HCT116 (cell line): Measurements from ENCODE around the gene NKAP. TPM values are rescaled to one million over a fixed set of nuclear protein-coding genes. Genes with fewer than 3 reads are reported as not detected.

ENCODE experiments used
- ATAC-seq: fragments of 200-7000 bp; cut with Tn5 transposase; 2 replicates; pipeline ENCODE4 v1.9.1; 2020; ENCODE audit warnings: mild to moderate bottlenecking, moderate library complexity
- BruUV-seq: library from RNA; stranded (reverse); fragments of 400-500 nt; replicated peaks from 2 replicates; lab custom pipeline; 2021; lab: Mats Ljungman, UMichigan
- CTCF ChIA-PET: fragments of 300-600 bp; sonication (Branson Sonifier 250); formaldehyde crosslinking; loops from one replicate; lab custom pipeline; 2021; ENCODE audit warnings: antibody characterized with exemption; lab: Charles Lee
- POLR2A ChIA-PET: fragments of 300-600, 350-600 bp; sonication (Branson Sonifier 250); formaldehyde crosslinking; loops from one replicate; lab custom pipeline; 2021; ENCODE audit warnings: antibody characterized with exemption; lab: Charles Lee
- RAD21 ChIA-PET, 2 experiments: fragments of 300-600 bp; sonication (Branson Sonifier 250); formaldehyde crosslinking; loops; one replicate each; lab custom pipeline; 2023; ENCODE audit warnings: low total read pairs in 2 of 2; ENCODE audit not compliant: uncharacterized antibody in 2 of 2, unreplicated experiment in 2 of 2, low non-redundant PET in 1 of 2; lab: Charles Lee
- DNase-seq: peaks from one replicate; pipeline ENCODE4 v3.0.0-alpha.2; 2010; ENCODE audit warnings: low read depth, low spot score
- H2AFZ ChIP-seq: fragments of 200-600 bp; shearing (Covaris generic), sonication (generic); 2 replicates; pipeline ENCODE4 v1.6.1; 2017; ENCODE audit warnings: low read depth, mixed run types, mixed read lengths, antibody characterized with exemption, low read length; ENCODE audit not compliant: poor library complexity, severe bottlenecking
- H3K27ac ChIP-seq: 2 replicates; pipeline ENCODE4 v1.5.1; 2012; ENCODE audit warnings: low read depth, low read length
- H3K27me3 ChIP-seq: fragments of 200-600 bp; sonication (generic); 2 replicates; pipeline ENCODE4 v1.6.1; 2016; ENCODE audit warnings: mixed run types, low read length, mixed read lengths; ENCODE audit not compliant: insufficient read depth
- H3K36me3 ChIP-seq, 2 experiments: fragments of 200-500 bp in 1 of 2; fragments of 200-600 bp in 1 of 2; sonication (Bioruptor generic) in 1 of 2; sonication (generic) in 1 of 2; 2 replicates each; pipeline versions ENCODE4 v1.5.1 to v1.6.1; 2014 to 2016; ENCODE audit warnings: low read length in 2 of 2, inconsistent platforms in 1 of 2, mixed read lengths in 1 of 2, mixed run types in 1 of 2; ENCODE audit not compliant: insufficient read depth in 2 of 2, control insufficient read depth in 1 of 2
- H3K4me1 ChIP-seq, 2 experiments: fragments of 200-600 bp in 1 of 2; sonication (generic) in 1 of 2; 2 replicates each; pipeline versions ENCODE4 v1.5.1 to v1.6.1; 2012 to 2017; ENCODE audit warnings: low read length in 2 of 2, inconsistent platforms in 1 of 2, mild to moderate bottlenecking in 1 of 2, mixed read lengths in 1 of 2, mixed run types in 1 of 2, moderate library complexity in 1 of 2; ENCODE audit not compliant: insufficient read depth in 2 of 2, control insufficient read depth in 1 of 2
- H3K4me2 ChIP-seq: fragments of 200-600 bp; sonication (generic); 2 replicates; pipeline ENCODE4 v1.6.1; 2017; ENCODE audit warnings: mixed run types, low read length, mixed read lengths
- H3K4me3 ChIP-seq, 2 experiments: fragments of 200-600 bp in 1 of 2; sonication (generic) in 1 of 2; replicated peaks in 1 of 2; 2 replicates each; pipeline ENCODE4 v1.5.1; 2011 to 2016; ENCODE audit warnings: low read length in 2 of 2, control low read depth in 1 of 2, low read depth in 1 of 2, mild to moderate bottlenecking in 1 of 2, mixed read lengths in 1 of 2, mixed run types in 1 of 2
- H3K79me2 ChIP-seq: fragments of 200-600 bp; sonication (generic); 2 replicates; pipeline ENCODE4 v1.6.1; 2017; ENCODE audit warnings: mild to moderate bottlenecking, mixed run types, low read length, moderate library complexity, mixed read lengths; ENCODE audit not compliant: insufficient read depth
- H3K9ac ChIP-seq: fragments of 200-600 bp; sonication (generic); 2 replicates; pipeline ENCODE4 v1.6.1; 2016; ENCODE audit warnings: low read length, mixed read lengths
- H3K9me2 ChIP-seq: fragments of 200-600 bp; sonication (generic), shearing (Covaris generic); 2 replicates; pipeline ENCODE4 v1.6.1; 2017; ENCODE audit warnings: mixed run types, mild to moderate bottlenecking, moderate library complexity; ENCODE audit not compliant: insufficient read depth
- H3K9me3 ChIP-seq, 2 experiments: fragments of 200-500 bp in 1 of 2; fragments of 200-600 bp in 1 of 2; sonication (Bioruptor generic) in 1 of 2; sonication (generic) in 1 of 2; 2 replicates each; pipeline ENCODE4 v1.6.1; 2014 to 2017; ENCODE audit warnings: low read length in 2 of 2, mixed read lengths in 2 of 2, inconsistent platforms in 1 of 2, low read depth in 1 of 2, mild to moderate bottlenecking in 1 of 2, mixed run types in 1 of 2, moderate library complexity in 1 of 2; ENCODE audit not compliant: control insufficient read depth in 1 of 2, insufficient read depth in 1 of 2
- H4K20me1 ChIP-seq: fragments of 200-600 bp; sonication (generic), shearing (Covaris generic); 2 replicates; pipeline ENCODE4 v1.6.1; 2017; ENCODE audit warnings: mixed run types, mild to moderate bottlenecking, moderate library complexity; ENCODE audit not compliant: insufficient read depth
- CBX3 ChIP-seq: IDR thresholded peaks from 2 replicates; pipeline ENCODE4 v1.6.1; 2012; ENCODE audit warnings: low read depth
- CEBPB ChIP-seq: IDR thresholded peaks from 2 replicates; pipeline ENCODE4 v1.6.1; 2012; ENCODE audit warnings: low read depth
- EZH2 ChIP-seq: fragments of 200-600 bp; sonication (generic); IDR thresholded peaks from 2 replicates; pipeline ENCODE4 v1.6.1; 2017; ENCODE audit warnings: antibody characterized with exemption, mixed run types
- EZH2phosphoT487 ChIP-seq: fragments of 200-600 bp; IDR thresholded peaks from 2 replicates; pipeline ENCODE4 v1.6.1; 2018; ENCODE audit warnings: antibody characterized with exemption, borderline replicate concordance
- JUND ChIP-seq: IDR thresholded peaks from 2 replicates; pipeline ENCODE4 v1.6.1; 2012
- POLR2A ChIP-seq: IDR thresholded peaks from 2 replicates; pipeline ENCODE4 v1.7.0; 2011; ENCODE audit warnings: borderline replicate concordance; ENCODE audit not compliant: insufficient read depth, insufficient read length; ENCODE audit errors: extremely low read depth
- POLR2AphosphoS5 ChIP-seq: IDR thresholded peaks from 2 replicates; pipeline ENCODE4 v1.6.1; 2011; ENCODE audit warnings: mild to moderate bottlenecking, low read depth, low read length, moderate library complexity
- RAD21 ChIP-seq: IDR thresholded peaks from 2 replicates; pipeline ENCODE4 v1.6.1; 2012; ENCODE audit warnings: low read depth, mild to moderate bottlenecking
- SIN3A ChIP-seq: IDR thresholded peaks from 2 replicates; pipeline ENCODE4 v1.6.1; 2012; ENCODE audit warnings: low read depth
- SP1 ChIP-seq: IDR thresholded peaks from 2 replicates; pipeline ENCODE4 v1.6.1; 2012; ENCODE audit warnings: low read depth
- TCF7L2 ChIP-seq: IDR thresholded peaks from 2 replicates; pipeline ENCODE4 v1.7.0; 2011; ENCODE audit warnings: borderline replicate concordance, inconsistent platforms; ENCODE audit not compliant: insufficient read depth, insufficient read length; ENCODE audit errors: extremely low read depth
- ZFX ChIP-seq: fragments of 450-650 bp; IDR thresholded peaks from 2 replicates; pipeline ENCODE4 v1.6.1; 2017
- intact Hi-C: fragments of 100-400 bp; cut with micrococcal nuclease; formaldehyde crosslinking; loops from 2 replicates; pipeline ENCODE4 v1.10.0; 2022
- total RNA-seq: library from RNA; stranded (reverse); gene quantifications from one replicate; pipeline ENCODE4 v1.2.1, GENCODE V29; 2021; ENCODE audit not compliant: unreplicated experiment
- TF ChIP-seq, protein P1 (sequence below): IDR thresholded peaks from 2 replicates; pipeline ENCODE4 v1.6.1; 2011; ENCODE audit warnings: mild to moderate bottlenecking, low read length, moderate library complexity; ENCODE audit not compliant: insufficient replicate concordance; ENCODE audit errors: extremely low read depth
- TF ChIP-seq, protein P2 (sequence below), 3 experiments: fragments of 200-600 bp in 1 of 3; sonication (generic) in 1 of 3; IDR thresholded peaks in 2 of 3; conservative IDR thresholded peaks in 1 of 3; 2 replicates each; pipeline ENCODE4 v1.5.1; 2012 to 2017; ENCODE audit warnings: low read depth in 2 of 3, low read length in 2 of 3, antibody characterized with exemption in 1 of 3, borderline replicate concordance in 1 of 3, control low read depth in 1 of 3, mild to moderate bottlenecking in 1 of 3, mixed read lengths in 1 of 3, mixed run types in 1 of 3, moderate library complexity in 1 of 3; ENCODE audit not compliant: insufficient read depth in 1 of 3
- TF ChIP-seq, protein P3 (sequence below): IDR thresholded peaks from 2 replicates; pipeline ENCODE4 v1.6.1; 2012

NKAP gene
- total RNA-seq, 1 experiment from 2014 or later, result 9.3 TPM

DNA sequence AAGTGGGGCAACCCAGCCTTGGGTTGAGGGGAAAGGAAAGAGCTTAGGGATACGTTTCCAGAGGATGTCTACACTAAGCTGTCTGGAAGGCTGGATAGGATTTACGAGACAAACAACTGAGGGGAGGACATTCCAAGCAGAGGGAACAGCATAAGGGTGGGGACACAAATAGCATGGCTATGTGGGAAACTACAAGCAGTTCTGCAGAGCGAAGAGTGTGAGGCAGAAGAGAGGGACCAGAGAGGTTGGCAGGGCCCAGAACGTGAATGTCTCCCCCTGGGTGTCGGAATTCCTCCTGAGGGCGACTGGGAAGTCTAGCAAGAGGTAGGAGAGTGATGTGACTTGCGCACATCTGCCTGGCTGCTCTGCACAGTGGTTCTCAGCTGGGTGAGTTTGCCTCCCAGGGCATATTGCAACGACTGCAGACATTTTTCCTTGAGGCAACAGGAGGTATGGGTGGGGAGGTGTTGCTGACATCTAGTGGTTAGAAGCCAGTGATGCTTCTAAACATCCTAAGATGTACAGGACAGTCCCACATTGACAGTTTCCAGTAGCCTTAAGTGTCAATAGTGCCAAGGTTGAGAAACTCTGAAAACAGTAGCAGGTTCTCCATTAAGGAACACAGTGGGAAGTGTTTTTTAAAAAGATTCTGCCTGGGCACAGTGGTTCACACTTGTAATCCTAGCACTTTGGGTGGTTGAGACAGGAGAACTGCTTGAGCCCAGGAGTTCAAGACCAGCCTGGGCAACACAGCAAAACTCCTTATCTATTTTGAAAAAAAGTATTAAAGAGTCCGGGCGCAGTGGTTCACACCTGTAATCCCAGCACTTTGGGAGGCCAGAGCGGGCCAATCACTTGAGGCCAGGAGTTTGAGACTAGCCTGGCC lies 62.8 kb downstream of the NKAP start:
- ChIA-PET RAD21 (no interaction called here), CTCF (no interaction called here), POLR2A (no interaction called here)
- BruUV-seq, result no TSS peak
- Histone ChIP-seq H3K4me2 (no peak overlapping the region), H3K27ac (no peak overlapping the region), H4K20me1 (no peaks in the 10 kb centered on the region), H3K4me1 (no peaks in the 10 kb centered on the region), H3K9ac (no peak overlapping the region), H3K9me3 (no peaks in the 10 kb centered on the region), H2AFZ (no peak overlapping the region), H3K27me3 (no peaks in the 10 kb centered on the region), H3K9me2 (no peaks in the 10 kb centered on the region), H3K4me3 (no peak overlapping the region), H3K36me3 (peaks cover 3 to 4% of the 10 kb centered on the region in 2 experiments; a peak in 2 of 4 replicates), H3K79me2 (peaks cover 4% of the 10 kb centered on the region; the same call in 1 of the 2 replicates)
- DNase-seq, result peak; percentile 23
- TF ChIP-seq, protein P1, sequence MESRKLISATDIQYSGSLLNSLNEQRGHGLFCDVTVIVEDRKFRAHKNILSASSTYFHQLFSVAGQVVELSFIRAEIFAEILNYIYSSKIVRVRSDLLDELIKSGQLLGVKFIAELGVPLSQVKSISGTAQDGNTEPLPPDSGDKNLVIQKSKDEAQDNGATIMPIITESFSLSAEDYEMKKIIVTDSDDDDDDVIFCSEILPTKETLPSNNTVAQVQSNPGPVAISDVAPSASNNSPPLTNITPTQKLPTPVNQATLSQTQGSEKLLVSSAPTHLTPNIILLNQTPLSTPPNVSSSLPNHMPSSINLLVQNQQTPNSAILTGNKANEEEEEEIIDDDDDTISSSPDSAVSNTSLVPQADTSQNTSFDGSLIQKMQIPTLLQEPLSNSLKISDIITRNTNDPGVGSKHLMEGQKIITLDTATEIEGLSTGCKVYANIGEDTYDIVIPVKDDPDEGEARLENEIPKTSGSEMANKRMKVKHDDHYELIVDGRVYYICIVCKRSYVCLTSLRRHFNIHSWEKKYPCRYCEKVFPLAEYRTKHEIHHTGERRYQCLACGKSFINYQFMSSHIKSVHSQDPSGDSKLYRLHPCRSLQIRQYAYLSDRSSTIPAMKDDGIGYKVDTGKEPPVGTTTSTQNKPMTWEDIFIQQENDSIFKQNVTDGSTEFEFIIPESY, result no peak
- no peak for TF ChIP-seq SP1
- TF ChIP-seq RAD21, result peak; percentile 56
- TF ChIP-seq EZH2phosphoT487, result no peak
- no peak for TF ChIP-seq ZFX
- no peak for TF ChIP-seq CEBPB
- TF ChIP-seq CBX3, result no peak
- TF ChIP-seq EZH2, result no peak
- no peak for TF ChIP-seq JUND
- TF ChIP-seq, protein P2, sequence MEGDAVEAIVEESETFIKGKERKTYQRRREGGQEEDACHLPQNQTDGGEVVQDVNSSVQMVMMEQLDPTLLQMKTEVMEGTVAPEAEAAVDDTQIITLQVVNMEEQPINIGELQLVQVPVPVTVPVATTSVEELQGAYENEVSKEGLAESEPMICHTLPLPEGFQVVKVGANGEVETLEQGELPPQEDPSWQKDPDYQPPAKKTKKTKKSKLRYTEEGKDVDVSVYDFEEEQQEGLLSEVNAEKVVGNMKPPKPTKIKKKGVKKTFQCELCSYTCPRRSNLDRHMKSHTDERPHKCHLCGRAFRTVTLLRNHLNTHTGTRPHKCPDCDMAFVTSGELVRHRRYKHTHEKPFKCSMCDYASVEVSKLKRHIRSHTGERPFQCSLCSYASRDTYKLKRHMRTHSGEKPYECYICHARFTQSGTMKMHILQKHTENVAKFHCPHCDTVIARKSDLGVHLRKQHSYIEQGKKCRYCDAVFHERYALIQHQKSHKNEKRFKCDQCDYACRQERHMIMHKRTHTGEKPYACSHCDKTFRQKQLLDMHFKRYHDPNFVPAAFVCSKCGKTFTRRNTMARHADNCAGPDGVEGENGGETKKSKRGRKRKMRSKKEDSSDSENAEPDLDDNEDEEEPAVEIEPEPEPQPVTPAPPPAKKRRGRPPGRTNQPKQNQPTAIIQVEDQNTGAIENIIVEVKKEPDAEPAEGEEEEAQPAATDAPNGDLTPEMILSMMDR (IDR thresholded peaks at IDR 0.05 in 2 of 3, conservative IDR thresholded peaks at IDR 0.05 in 1 of 3; ENCODE audit: borderline replicate concordance in 1 of 3, insufficient read depth in 1 of 3, low read depth in 2 of 3, low read length in 2 of 3), result peak; percentile 25 to 70 (median 57); a peak in 5 of 6 replicates
- no peak for TF ChIP-seq SIN3A
- no peak for TF ChIP-seq POLR2A
- TF ChIP-seq TCF7L2, result no peak
- TF ChIP-seq POLR2AphosphoS5, result peak; percentile 31; the same call in 1 of the 2 replicates
- TF ChIP-seq, protein P3, sequence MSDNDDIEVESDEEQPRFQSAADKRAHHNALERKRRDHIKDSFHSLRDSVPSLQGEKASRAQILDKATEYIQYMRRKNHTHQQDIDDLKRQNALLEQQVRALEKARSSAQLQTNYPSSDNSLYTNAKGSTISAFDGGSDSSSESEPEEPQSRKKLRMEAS, result no peak
- peak; percentile 94 for ATAC-seq
- intact Hi-C loops, result loop anchor here (5.0 kb wide), 1 partner anchor 363 kb away; no protein-coding TSS in a partner anchor
